CD4-positive, alpha-beta T cell treated with Interleukin-12 subunit alpha and Interleukin-12 subunit beta, for 1 hour (primary cell): ENCODE data around the gene RASL12.
A peak's percentile ranks its signal among the peaks of the same experiment; 100 is the strongest.
"Not testable (repeated sequence)": the region's sequence is repeated elsewhere in the genome, so short reads cannot be mapped to it uniquely, and the experiment has no call there.

Experiments
- DNase-seq: peaks from one replicate; pipeline ENCODE4 v3.0.0-alpha.2; 2020

The RASL12 gene

DNA sequence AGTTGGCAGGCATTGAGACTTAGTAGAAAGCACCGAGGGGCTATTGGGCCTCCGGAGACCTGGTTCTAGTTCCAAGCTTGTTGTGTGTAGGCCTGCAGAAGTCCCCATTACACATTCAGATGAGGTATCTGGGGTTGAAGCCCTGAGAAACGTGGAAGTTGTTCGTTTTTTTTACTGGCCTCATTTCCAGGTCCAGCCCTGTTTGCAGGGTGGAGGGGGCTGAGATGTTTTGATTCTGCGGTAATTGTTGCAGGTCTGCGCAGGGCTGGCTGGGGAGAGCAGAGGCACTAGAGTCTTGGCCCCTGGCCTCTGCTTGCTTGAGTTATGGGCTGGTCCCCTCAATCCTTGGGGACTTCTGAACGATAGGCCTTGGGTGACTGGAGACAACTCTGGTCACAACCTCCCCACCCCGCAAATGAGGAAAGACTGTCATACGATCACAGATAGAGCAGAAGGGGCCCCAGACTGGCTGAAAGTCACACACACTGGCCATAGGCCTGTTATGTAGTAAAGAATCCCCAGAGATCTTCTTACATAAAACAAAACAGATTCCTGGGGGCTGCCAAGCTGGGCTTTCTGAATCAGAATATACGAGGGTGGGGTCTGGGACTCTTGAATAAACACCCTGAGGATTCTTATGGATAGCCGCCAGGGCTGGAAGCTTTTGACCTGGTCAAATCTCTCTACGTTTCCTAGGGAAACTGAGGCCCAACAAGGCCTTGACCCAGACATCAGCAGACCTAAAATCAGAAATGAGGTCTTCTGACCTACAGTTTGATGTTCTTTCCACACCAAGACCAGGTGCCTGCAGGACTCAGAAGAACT is 24.4 kb upstream of the RASL12 start:
- DNase-seq, result no peak

DNA sequence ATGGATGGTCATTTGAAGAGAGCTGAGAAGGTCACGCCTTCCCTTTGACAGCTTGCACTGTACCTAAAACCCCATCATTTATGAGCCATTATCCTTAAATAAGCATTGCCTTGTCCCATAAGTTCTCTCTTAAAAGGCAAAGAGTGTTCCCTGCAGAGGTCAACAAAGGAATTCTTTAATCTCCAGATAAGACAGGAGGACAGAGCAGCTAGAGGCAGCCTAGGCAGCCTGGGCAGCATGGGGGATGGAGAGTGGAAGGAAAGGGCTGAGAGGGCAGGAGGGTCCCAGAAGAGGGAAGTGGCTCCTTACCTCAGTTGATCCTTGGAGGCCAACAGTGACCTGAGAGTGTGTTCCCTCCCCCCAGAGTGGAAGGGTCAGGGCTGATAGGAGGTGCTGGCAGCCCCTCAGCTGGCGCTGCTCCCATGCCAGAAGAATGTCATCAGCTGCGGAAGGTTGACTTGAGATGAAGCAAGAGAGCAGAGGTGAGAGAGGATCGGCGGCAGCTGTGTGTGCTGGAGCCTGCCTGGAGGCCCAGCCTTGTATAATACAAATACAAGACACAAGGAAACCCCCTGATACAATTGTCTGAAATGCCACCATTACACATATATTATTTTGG is 21.5 kb upstream of the RASL12 start:
- DNase-seq, result no peak

DNA sequence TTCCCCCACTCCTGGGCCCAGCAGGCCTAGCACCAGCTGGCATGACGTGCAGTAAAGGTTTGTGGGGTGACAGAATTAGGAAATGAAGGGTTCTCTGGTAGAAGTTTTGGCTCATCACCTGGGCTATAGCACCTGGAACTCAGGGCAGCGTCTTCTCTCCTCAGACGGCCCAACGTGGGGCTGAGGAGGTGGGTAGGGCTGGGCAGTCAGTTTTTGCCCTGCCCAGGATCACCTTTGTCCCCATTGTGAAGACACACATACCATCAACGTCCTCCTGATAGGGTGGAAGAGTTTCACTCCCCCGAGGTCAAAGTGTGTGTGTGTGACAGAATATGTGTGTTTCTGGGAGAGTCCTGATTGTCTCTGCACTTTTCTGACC is 20.8 kb upstream of the RASL12 start:
- DNase-seq, result no peak

DNA sequence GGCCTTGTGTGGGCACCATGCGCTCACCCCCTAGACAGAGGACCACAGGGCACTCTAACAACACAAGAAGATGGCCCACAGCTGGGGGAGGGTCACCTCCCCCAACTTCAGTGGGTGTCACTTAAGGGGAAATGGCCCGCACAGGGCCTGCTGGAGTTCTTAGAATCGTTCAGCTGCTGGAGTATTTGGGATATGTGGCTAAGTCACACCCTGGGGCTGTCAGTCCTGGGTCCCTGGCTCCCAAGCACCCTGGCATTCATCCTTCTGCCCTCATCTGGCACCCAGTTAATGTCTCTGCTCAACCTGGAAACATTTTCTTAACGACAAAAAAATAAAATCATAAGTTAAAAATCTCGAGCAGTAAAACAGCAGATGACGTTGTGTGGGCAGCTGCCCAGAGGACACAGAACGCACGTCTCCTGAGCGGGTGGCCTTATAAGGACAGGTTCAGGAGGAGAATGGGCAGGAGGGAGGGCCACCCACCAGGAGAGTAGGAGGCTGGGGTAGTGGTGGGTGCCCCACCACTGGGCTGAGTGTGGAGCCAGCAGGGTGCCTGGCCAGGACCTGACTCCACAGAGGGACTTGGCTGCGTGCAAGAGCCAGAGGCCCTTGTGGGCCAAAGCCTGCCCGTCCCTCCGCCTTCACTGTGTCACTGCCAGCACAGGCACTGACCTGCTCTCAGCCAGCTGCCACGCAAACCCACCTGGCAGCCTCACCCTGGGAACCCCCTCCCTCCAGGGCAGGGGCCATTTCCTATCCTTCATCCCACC is 20.3 kb upstream of the RASL12 start:
- DNase-seq, result no peak

DNA sequence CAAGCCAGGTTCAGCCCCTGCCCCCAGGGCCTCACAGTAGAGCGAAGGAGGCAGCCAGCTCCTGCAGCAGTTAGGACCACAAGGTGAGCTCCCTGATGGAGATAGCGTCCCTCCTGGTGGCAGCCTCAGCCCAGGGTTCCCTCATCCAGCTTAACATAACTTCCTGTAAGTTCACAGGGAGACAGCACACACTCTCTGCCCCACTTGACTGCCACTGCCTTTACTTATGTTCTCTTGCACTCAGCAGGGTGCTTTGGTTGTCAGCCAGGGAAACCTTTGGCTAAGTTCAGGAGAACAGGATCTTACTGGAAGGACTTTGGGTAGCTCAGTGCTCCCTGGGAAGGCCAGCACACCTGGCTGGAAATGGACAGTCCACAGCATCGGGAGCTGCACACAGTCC is 19.6 kb upstream of the RASL12 start:
- DNase-seq, result no peak

DNA sequence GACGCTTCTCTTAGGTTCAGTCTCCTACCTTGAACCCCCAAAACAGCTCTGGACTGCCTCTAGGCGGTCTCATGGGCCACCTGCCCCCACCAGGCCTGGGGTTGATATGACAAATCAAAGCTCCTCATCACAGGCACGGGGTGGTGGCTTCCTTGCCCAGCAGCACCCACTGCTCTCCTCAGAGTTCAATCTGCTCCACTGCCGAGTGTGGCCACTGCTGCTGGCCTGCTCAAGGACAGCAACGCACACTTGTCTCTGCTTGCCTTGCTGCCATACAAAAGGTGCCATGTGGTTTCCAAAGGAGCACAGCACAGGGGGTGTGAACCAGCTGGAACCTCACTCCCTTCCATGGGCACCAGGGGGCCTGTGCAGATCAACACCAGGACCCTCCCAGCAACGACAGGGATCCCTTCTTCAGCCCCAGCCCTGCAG is 18.9 kb upstream of the RASL12 start:
- no peak for DNase-seq

DNA sequence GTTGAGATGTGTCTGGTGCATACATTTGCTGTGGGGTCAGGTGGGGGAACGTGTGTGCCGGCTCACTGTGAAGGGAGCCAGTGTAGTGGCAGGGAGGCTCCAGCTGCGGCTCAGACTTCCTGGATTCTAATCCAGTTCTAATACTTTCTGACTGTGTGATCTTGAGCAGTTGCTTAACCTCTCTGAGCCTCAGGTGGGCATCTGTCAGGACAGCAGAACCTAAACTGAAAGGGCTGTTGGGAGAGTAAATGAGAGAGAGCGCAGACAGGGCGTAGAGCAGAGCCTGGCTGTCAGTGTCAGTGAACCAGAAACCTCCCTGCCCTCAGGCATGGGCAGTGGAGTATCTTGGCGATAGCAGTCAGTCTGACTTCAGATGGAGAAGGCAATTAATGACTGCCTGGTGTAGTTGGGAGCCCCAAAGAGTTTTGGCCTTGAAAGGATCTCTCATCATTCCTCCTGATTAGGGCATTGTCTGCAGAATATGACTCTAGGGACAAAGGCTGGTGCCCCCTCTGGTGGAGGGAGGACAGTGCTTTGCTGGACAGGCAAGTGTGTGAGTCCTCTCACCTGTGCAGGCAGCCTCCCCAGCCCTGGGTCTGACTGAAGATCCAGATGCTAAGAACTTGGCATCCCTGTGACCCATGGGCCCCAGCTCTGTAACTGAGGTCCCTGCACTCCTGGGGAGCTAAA is 18.3 kb upstream of the RASL12 start:
- no peak for DNase-seq

DNA sequence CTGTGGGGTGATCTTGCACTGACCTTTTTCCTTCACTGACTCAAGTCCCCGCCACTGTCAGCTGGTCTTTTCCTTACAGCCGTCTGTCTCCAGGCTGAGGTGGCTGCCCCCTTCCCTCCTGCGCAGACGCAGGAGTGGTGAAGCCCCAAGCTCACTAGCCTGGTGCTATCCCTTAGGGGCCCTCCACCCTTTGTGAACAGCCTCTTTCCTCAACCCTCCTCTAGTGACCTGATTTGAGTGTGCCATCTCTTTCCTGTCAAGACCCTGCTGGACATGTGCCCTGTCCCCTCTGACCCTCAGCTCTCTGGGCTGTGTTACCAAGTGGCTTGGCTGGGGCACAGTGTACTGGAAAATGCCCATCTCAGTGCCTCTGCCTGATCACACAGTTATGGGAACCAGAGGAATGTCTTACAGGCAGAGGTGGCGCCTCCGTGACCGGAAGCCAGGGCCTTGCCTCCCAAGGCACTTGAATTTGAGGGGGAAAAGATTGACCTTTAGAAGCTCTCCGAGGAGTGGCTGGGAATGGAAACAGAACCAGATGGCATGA is 17.5 kb upstream of the RASL12 start:
- DNase-seq, result no peak

DNA sequence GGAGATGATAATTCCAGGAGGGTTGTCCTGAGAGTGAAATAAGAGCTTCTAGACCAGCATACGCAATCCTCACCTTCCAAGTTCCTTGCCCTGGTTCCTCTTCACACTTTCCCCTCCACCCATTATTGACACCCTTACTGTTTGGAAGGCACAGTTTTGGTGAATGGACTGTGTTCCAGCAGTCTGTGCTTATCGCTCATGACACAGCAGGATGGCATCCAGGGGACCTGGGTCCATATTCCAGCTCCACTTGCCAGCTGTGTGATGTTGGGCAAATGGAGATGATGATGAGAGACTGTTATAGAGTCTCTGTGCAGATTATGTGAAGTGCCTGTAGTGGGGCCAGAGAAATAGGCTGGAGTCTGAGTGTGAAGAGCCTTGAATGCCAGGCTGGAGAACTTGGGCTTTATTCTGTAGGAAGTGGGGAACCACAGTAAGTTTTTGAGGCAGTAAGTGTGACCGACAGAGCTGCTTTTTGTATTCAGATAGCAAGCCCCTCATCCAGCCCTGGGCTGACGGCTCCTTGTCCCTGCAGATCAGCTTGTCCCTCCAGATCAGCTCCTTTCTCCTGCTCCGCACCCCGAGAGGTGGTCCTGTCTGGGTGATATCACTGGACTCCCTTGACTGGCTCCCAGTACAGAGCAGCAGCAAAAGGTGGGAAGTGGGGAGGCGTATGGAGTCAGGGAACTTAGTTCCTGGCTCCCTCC is 16.9 kb upstream of the RASL12 start:
- DNase-seq, result no peak

DNA sequence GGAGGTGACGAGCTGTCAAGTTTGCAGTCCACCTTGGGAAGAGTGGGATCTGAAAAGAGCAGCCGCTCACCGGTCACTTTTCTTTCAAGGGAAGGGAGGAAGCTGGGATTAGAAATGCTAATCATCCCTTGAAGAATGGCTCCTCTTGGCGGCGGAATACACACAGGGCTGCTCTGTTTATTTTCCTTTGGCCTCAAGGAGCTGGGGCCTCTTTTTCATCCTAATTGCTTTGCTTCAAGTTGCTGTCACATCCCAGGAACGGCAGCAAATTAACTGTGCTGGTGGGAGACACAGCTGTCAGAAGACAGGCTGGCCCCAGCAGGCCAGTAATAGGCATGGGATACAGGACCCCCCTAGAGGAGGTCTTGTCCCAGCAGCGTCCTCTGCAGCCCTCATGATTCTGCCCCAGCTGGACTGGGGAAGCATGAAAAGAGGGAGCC is 15.5 kb upstream of the RASL12 start:
- no peak for DNase-seq

DNA sequence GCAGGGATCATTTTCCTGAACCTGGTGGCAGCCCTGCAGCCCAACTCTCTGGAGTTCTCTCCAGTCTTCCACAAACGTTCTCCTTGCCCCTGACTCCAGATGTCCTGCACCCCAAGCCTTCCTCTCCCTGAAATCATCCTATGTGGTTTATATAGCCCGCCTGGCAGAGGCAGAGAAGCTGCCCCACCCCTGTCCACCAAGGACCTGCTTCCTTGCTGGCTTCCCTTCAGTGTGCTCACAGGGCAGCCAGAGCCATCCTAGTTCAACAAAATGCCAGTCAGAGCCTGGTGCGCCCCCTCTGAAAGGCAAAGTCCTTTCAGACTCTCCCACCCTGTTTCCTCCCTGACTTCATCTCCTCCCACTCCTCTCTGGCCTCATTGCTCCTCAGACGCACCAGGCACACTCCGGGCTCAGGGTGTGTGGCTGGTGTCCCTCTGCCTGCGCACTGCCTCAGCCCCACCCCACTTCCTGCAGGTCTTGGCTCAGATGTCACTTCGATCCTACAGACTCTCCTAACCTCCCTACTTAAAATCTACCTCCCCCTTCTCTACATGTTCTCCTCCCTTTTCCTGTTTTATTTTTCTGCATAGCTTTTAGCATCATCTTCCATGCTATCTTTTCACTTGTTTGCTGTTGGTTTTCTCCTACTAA is 14.6 kb upstream of the RASL12 start:
- DNase-seq, result peak; percentile 10

DNA sequence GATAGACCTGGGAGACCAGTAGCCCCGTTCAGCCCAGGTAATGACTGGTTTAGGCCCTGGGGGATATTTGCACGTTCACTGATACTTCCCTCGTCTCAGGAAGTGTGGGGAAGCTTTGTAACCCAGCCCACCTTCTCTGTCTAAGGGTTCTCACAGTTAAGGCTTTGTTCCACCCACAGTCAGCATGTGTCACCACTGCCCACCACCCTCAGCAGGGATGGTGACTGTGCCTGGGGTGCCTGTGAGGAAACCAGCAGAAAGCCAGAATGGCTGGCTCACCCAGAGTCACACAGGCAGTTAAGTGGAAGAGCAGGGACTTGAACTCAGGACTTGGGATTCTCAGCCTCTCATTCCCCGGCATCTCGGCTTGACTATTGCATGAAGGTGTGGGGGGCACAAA is 14.0 kb upstream of the RASL12 start:
- DNase-seq, result no peak

DNA sequence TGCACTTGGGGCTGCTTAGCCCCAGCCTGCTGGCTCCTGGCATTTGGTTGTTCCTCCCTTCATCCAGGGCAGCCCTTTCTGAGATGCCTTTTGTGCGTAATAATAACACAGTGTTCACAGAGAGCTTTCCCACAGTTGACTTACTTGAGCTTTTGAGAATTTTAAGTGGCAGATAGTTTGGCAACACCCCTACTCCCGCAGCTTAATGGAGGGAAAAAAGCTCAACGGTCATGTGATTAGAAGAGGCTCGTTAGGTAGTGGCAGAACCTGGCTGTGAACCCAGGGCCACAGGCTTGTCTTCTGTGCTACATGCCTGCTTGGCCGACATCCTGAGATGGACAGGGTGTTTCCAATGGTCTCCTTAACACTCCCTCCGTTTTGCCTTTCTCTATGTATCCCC is 13.5 kb upstream of the RASL12 start:
- no peak for DNase-seq

DNA sequence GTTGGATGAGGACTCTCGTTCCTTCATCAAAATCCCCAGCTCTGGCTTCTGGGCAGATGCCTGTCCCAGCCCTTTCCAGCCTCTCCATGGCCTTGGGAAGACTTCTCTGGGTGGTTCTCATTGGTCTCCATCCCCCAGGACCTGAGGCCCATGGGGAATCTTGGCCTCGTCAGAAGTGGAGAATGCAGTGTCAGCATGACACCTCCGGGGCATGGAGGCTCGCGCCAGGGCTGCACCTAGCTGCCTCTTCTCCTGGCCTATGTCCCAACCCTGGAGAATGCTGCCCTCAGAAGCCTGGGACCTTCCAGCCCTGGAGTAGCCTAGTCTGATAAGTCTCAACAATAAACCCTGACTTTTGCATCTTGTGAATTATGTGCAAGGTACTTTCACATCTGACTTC is 11.8 kb upstream of the RASL12 start:
- DNase-seq, result no peak

DNA sequence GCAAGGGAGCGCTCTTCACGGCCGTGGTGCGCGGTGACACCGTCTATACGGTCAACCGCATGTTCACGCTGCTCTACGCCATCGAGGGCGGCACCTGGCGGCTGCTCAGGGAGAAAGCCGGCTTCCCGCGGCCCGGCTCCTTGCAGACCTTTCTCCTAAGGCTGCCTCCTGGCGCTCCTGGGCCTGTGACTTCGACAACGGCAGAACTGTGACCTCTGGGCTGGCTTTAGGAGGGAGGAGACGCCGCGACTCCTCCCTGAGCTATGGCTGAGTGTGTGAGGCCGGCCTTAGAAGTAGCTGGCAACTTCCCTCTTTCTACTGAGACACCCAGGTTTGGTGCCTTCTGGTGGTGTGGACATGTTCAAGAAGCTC is 10.2 kb upstream of the RASL12 start:
- DNase-seq, result peak; percentile 41

DNA sequence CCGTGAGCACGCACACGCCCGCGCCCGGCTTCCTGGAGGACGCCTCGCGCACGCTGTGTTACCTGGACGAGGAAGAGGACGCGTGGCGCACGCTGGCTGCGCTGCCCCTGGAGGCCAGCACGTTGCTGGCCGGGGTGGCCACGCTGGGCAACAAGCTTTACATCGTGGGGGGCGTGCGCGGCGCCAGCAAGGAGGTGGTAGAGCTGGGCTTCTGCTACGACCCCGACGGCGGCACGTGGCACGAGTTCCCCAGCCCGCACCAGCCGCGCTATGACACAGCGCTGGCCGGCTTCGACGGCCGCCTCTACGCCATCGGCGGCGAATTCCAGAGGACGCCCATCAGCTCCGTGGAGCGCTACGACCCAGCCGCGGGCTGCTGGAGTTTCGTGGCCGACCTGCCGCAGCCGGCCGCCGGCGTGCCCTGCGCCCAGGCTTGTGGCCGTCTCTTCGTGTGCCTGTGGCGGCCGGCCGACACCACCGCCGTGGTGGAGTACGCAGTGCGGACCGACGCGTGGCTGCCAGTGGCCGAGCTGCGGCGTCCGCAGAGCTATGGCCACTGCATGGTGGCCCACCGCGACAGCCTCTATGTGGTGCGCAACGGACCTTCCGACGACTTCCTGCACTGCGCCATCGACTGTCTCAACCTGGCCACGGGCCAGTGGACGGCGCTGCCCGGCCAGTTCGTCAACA is 9.6 kb upstream of the RASL12 start:
- no peak for DNase-seq

DNA sequence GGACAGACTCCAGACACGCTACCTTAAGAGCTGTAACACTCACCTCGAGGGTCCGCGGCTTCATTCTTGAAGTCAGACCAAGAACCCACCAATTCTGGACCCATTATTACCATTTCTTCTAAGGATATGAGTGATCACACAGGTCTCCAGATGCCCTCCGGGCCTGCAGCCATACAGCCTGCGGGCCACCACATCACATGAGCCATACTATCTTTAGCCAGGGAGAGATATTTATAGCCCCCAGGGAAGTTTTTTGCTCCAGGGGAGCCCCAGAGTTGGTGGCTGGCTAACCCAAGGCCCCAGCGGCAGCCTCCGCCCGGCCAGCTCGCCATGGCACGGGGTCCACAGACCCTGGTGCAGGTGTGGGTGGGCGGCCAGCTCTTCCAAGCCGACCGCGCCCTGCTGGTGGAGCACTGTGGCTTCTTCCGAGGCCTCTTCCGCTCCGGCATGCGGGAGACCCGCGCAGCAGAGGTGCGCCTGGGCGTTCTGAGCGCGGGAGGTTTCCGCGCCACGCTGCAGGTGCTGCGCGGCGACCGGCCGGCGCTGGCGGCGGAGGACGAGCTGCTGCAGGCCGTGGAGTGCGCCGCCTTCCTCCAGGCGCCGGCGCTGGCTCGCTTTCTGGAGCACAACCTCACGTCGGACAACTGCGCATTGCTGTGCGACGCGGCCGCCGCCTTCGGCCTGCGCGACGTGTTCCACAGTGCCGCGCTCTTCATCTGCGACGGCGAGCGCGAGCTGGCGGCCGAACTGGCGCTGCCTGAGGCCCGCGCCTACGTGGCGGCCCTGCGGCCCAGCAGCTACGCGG is 8.9 kb upstream of the RASL12 start, which contains the start of gene KBTBD13:
Gene KBTBD13 (plus strand): TSS at position 261 of the 805 bp plus-strand sequence. CDS start 70 bp downstream, at position 331.
- no peak for DNase-seq

DNA sequence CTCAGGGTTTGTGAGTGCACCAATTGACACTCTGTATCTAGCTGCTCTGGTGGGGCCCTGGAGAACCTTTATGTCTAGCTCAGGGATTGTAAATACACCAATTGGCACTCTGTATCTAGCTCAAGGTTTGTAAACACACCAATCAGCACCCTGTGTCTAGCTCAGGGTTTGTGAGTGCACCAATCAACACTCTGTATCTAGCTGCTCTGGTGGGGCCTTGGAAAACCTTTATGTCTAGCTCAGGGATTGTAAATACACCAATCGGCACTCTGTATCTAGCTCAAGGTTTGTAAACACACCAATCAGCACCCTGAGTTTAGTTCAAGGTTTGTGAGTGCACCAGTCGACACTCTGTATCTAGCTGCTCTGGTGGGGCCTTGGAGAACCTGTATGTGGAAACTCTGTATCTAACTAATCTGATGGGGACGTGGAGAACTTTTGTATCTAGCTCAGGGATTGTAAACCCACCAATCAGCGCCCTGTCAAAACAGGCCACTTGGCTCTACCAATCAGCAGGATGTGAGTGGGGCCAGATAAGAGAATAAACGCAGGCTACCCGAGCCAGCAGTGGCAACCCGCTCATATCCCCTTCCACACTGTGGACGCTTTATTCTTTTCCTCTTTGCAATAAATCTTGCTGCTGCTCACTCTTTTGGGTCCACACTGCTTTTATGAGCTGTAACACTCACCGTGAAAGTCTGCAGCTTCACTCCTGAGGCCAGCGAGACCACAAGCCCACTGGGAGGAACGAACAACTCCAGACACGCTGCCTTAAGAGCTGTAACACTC is 8.0 kb upstream of the RASL12 start:
- not testable (repeated sequence) for DNase-seq

DNA sequence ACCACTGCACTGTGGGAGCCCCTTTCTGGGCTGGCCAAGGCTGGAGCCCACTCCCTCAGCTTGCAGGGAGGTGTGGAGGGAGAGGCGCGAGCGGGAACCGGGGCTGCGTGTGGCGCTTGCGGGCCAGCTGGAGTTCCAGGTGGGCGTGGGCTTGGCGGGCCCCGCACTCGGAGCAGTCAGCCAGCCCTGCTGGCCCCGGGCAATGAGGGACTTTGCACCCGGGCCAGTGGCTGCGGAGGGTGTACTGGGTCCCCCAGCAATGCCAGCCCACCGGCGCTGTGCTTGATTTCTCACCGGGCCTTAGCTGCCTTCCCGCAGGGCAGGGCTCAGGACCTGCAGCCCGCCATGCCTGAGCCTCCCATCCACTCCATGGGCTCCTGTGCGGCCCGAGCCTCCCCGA is 7.2 kb upstream of the RASL12 start:
- DNase-seq, result not testable (repeated sequence)
